Measurements from ENCODE around the gene USP26.

GRCh38 chrX:133072566-133072965 is 24.3 kb downstream of the USP26 start:
- no peak for TF ChIP-seq POLR2A (IDR thresholded peaks at IDR 0.05; ENCODE audit: low read depth, low read length)
- TF ChIP-seq POLR2AphosphoS5 (IDR thresholded peaks at IDR 0.05; ENCODE audit: low read depth, low read length) = no peak
- no peak for TF ChIP-seq TAF1 (IDR thresholded peaks at IDR 0.05; ENCODE audit: low read depth, low read length)
- TF ChIP-seq SPI1 (IDR thresholded peaks at IDR 0.05; ENCODE audit: low read depth, low read length) = no peak
- no peak for TF ChIP-seq PAX5 (IDR thresholded peaks at IDR 0.05; ENCODE audit: insufficient read depth, low read length, severe bottlenecking)

Data from GM12891 (cell line).